CD14-positive monocyte (primary cell): ENCODE data around the gene GPX3. TPM values are rescaled to one million over a fixed set of nuclear protein-coding genes. Genes with fewer than 3 reads are reported as not detected.

Experiments
- DNase-seq, 3 donors: peaks; one replicate each; pipeline ENCODE4 v3.0.0-alpha.2; 2011 to 2022
- H2AFZ ChIP-seq: 2 replicates; pipeline ENCODE4 v1.6.0; 2012; ENCODE audit warnings: mild to moderate bottlenecking, low read depth, low read length, inconsistent platforms; ENCODE audit not compliant: insufficient read depth, poor library complexity, severe bottlenecking
- H3K27ac ChIP-seq, 2 donors: 1 replicate in 1 of 2; 2 replicates in 1 of 2; pipeline ENCODE4 v1.5.1; 2012 to 2013; ENCODE audit warnings: low read length in 2 of 2, control low read depth in 1 of 2, inconsistent platforms in 1 of 2, low read depth in 1 of 2, mild to moderate bottlenecking in 1 of 2
- H3K27me3 ChIP-seq, 2 donors: one replicate each; pipeline versions ENCODE4 v1.6.0 to v1.6.1; 2011 to 2013; ENCODE audit warnings: low read length in 2 of 2; ENCODE audit not compliant: control insufficient read depth in 2 of 2, insufficient read depth in 2 of 2
- H3K36me3 ChIP-seq, 2 donors: replicated peaks in 1 of 2; 1 replicate in 1 of 2; 2 replicates in 1 of 2; pipeline versions ENCODE4 v1.5.1 to v1.6.1; 2012 to 2013; ENCODE audit warnings: low read length in 2 of 2, control low read depth in 1 of 2, inconsistent platforms in 1 of 2, mild to moderate bottlenecking in 1 of 2; ENCODE audit not compliant: insufficient read depth in 2 of 2, control insufficient read depth in 1 of 2
- H3K4me1 ChIP-seq, 2 donors: 1 replicate in 1 of 2; 2 replicates in 1 of 2; pipeline versions ENCODE4 v1.5.1 to v1.6.1; 2012 to 2013; ENCODE audit warnings: low read length in 2 of 2, control low read depth in 1 of 2, inconsistent platforms in 1 of 2, mild to moderate bottlenecking in 1 of 2, moderate library complexity in 1 of 2; ENCODE audit not compliant: insufficient read depth in 2 of 2, control insufficient read depth in 1 of 2
- H3K4me2 ChIP-seq: replicated peaks from 2 replicates; pipeline ENCODE3; 2012; ENCODE audit warnings: low read length, moderate library complexity, mild to moderate bottlenecking; ENCODE audit not compliant: poor library complexity, severe bottlenecking; ENCODE audit errors: extremely low read depth
- H3K4me3 ChIP-seq, 3 experiments: fragments of 200-600 bp in 1 of 3; sonication (generic) in 1 of 3; replicated peaks in 1 of 3; 1 replicate in 2 of 3; 2 replicates in 1 of 3; pipeline ENCODE4 v1.5.1; 2011 to 2013; ENCODE audit warnings: low read length in 3 of 3, mild to moderate bottlenecking in 3 of 3, control low read depth in 2 of 3, low read depth in 2 of 3, inconsistent platforms in 1 of 3, moderate library complexity in 1 of 3
- H3K79me2 ChIP-seq: 2 replicates; pipeline ENCODE4 v1.6.0; 2012; ENCODE audit warnings: mild to moderate bottlenecking, control low read depth, inconsistent platforms, low read length, moderate library complexity; ENCODE audit not compliant: insufficient read depth
- H3K9ac ChIP-seq: 2 replicates; pipeline ENCODE4 v1.6.0; 2017; ENCODE audit warnings: low read length, mild to moderate bottlenecking; ENCODE audit not compliant: insufficient read depth, poor library complexity, severe bottlenecking
- H3K9me3 ChIP-seq, 2 donors: replicated peaks in 1 of 2; 1 replicate in 1 of 2; 2 replicates in 1 of 2; pipeline versions ENCODE4 v1.5.1 to v1.6.1; 2012 to 2013; ENCODE audit warnings: low read length in 2 of 2, control low read depth in 1 of 2; ENCODE audit not compliant: control insufficient read depth in 1 of 2, insufficient read depth in 1 of 2
- H4K20me1 ChIP-seq: 2 replicates; pipeline ENCODE4 v1.6.0; 2012; ENCODE audit warnings: mild to moderate bottlenecking, low read length, control low read depth, moderate library complexity; ENCODE audit not compliant: insufficient read depth
- H3K27ac Mint-ChIP-seq, 7 donors: one replicate each; pipeline ENCODE4 v1.8.0; 2020; ENCODE audit warnings: mild to moderate bottlenecking in 7 of 7, mixed read lengths in 7 of 7, moderate library complexity in 6 of 7, inconsistent platforms in 2 of 7
- H3K27me3 Mint-ChIP-seq, 3 donors: one replicate each; pipeline ENCODE4 v1.8.0; 2021 to 2022; ENCODE audit warnings: low read depth in 3 of 3, mild to moderate bottlenecking in 3 of 3, mixed read lengths in 3 of 3, moderate library complexity in 3 of 3, inconsistent platforms in 1 of 3
- H3K36me3 Mint-ChIP-seq, 2 donors: one replicate each; pipeline ENCODE4 v1.8.0; 2020; ENCODE audit warnings: mixed read lengths in 2 of 2, inconsistent platforms in 1 of 2, mild to moderate bottlenecking in 1 of 2
- H3K4me1 Mint-ChIP-seq: one replicate; pipeline ENCODE4 v1.8.0; 2020; ENCODE audit warnings: mild to moderate bottlenecking, mixed read lengths
- H3K4me3 Mint-ChIP-seq, 2 donors: one replicate each; pipeline ENCODE4 v1.8.0; 2020; ENCODE audit warnings: mild to moderate bottlenecking in 2 of 2, mixed read lengths in 2 of 2, moderate library complexity in 1 of 2
- H3K9me3 Mint-ChIP-seq, 7 donors: one replicate each; pipeline ENCODE4 v1.8.0; 2020 to 2022; ENCODE audit warnings: mixed read lengths in 7 of 7, mild to moderate bottlenecking in 6 of 7, moderate library complexity in 6 of 7, inconsistent platforms in 2 of 7
- CTCF ChIP-seq: fragments of 200-600 bp; IDR thresholded peaks from one replicate; pipeline ENCODE4 v1.8.0; 2022; ENCODE audit warnings: antibody characterized with exemption, mild to moderate bottlenecking
- WGBS: methylation state at CpG from one replicate; pipeline ENCODE4 v1.1.5; 2013; ENCODE audit warnings: missing lambda C conversion rate; ENCODE audit not compliant: insufficient coverage; 5-methylcytosine and 5-hydroxymethylcytosine counted together
- intact Hi-C, 2 donors: fragments of 100-400 bp; cut with micrococcal nuclease; formaldehyde crosslinking; loops; one replicate each; pipeline versions ENCODE4 v1.15.0 to v1.15.1; 2023
- polyA plus RNA-seq, 3 donors: library from polyadenylated mRNA; depleted of rRNA in 1 of 3; unstranded in 2 of 3; stranded (reverse) in 1 of 3; fragments of 300-500 nt in 2 of 3; fragments of >200 nt in 1 of 3; fragmentation: Illumina TruSeq in 2 of 3; gene quantifications; 1 replicate in 2 of 3; 2 replicates in 1 of 3; pipeline ENCODE4 v1.2.3, GENCODE V29; 2012 to 2021

GPX3 gene
- polyA plus RNA-seq, 3 donors = 3.5 to 12.7 (median 3.8) TPM

- no peak for DNase-seq
- peaks cover 41% of the 10 kb centered on the region for H3K4me1 Mint-ChIP-seq
- H3K4me3 Mint-ChIP-seq = no peak overlapping the region
- H3K36me3 Mint-ChIP-seq = peaks cover 60 to 70% of the 10 kb centered on the region in 2 donors
- Histone ChIP-seq H3K9ac (no peak overlapping the region), H3K4me3 (no peak overlapping the region), H4K20me1 (peaks cover 62% of the 10 kb centered on the region), H3K27ac (no peak overlapping the region), H3K4me1 (peaks cover 29% of the 10 kb centered on the region in 2 donors), H3K36me3 (peaks cover 44 to 60% of the 10 kb centered on the region in 2 donors), H3K9me3 (no peaks in the 10 kb centered on the region), H3K4me2 (no peak overlapping the region), H3K79me2 (no peaks in the 10 kb centered on the region), H2AFZ (no peak overlapping the region), H3K27me3 (no peaks in the 10 kb centered on the region)
- H3K9me3 Mint-ChIP-seq = peaks cover 0 to 1% (median 0%) of the 10 kb centered on the region in 7 donors
- peak overlapping the region in 2 of 7 donors; percentile 67 to 75 for H3K27ac Mint-ChIP-seq
- peaks cover 3 to 9% (median 6%) of the 10 kb centered on the region in 3 donors for H3K27me3 Mint-ChIP-seq
- intact Hi-C loops = no loop called here
- WGBS = 100% methylated on average over 8 of the region's 9 CpGs
- TF ChIP-seq CTCF = no peak
These were observed 5.7 kb downstream of the GPX3 start for GRCh38 chr5:151026088-151026487.

GRCh38 chr5:151026679-151027078 is 6.3 kb downstream of the GPX3 start:
- peaks cover 3 to 5% (median 4%) of the 10 kb centered on the region in 3 donors for H3K27me3 Mint-ChIP-seq
- H3K9me3 Mint-ChIP-seq = peaks cover 0 to 1% (median 0%) of the 10 kb centered on the region in 7 donors

More at GRCh38 chr5:151026679-151027078, 6.3 kb downstream of the GPX3 start:
- TF ChIP-seq CTCF = no peak
- Histone ChIP-seq H3K9me3 (no peaks in the 10 kb centered on the region), H3K27ac (no peak overlapping the region), H3K79me2 (no peaks in the 10 kb centered on the region), H3K4me3 (no peak overlapping the region), H2AFZ (no peak overlapping the region), H3K9ac (no peak overlapping the region), H3K36me3 (peaks cover 50 to 65% of the 10 kb centered on the region in 2 donors), H3K4me2 (no peak overlapping the region), H3K27me3 (no peaks in the 10 kb centered on the region), H4K20me1 (peaks cover 62% of the 10 kb centered on the region), H3K4me1 (peaks cover 24 to 26% of the 10 kb centered on the region in 2 donors)
- H3K4me3 Mint-ChIP-seq = peak overlapping the region in 1 of 2 donors; percentile 17
- peaks cover 64 to 74% of the 10 kb centered on the region in 2 donors for H3K36me3 Mint-ChIP-seq
- intact Hi-C loops = no loop called here
- peak overlapping the region in 1 of 7 donors; percentile 67 for H3K27ac Mint-ChIP-seq
- H3K4me1 Mint-ChIP-seq = peaks cover 38% of the 10 kb centered on the region
- peak in 1 of 3 donors; percentile 69 for DNase-seq
- WGBS = 85% methylated on average over 4 of the region's 7 CpGs
